Adrenal gland (tissue), 5 donors: ENCODE results near the gene FBXL17.

Experiments
- CTCF ChIP-seq, 6 experiments: fragments of 450-650 bp in 4 of 6; fragments of 200-600 bp in 2 of 6; sonication (generic) in 1 of 6; IDR thresholded peaks; 1 replicate in 5 of 6; 2 replicates in 1 of 6; pipeline versions ENCODE4 v1.5.1 to v1.8.0; 2016 to 2021; ENCODE audit warnings: antibody characterized with exemption in 6 of 6, mild to moderate bottlenecking in 2 of 6, moderate library complexity in 1 of 6
- POLR2A ChIP-seq, 2 donors: fragments of 450-650 bp; IDR thresholded peaks; one replicate each; pipeline ENCODE4 v1.6.1; 2017; ENCODE audit warnings: antibody characterized with exemption in 2 of 2, mild to moderate bottlenecking in 2 of 2, moderate library complexity in 1 of 2
- donor health status: DM: no; HTN: no; CAD: no.

GRCh38 chr5:107884871-107885270 lies 497.0 kb downstream of the FBXL17 start:
- no peak for TF ChIP-seq CTCF (IDR thresholded peaks at IDR 0.05)
- TF ChIP-seq POLR2A (IDR thresholded peaks at IDR 0.05): no peak
